Measurements from ENCODE around the gene CNIH3. TPM values are rescaled to one million over a fixed set of nuclear protein-coding genes. Genes with fewer than 3 reads are reported as not detected.
"Not testable (repeated sequence)": the region's sequence is repeated elsewhere in the genome, so short reads cannot be mapped to it uniquely, and the experiment has no call there.

CNIH3 gene
- total RNA-seq, 1 experiment from 2014 or later = 3.7 TPM

- no peaks in the 10 kb centered on the region for H3K4me1 ChIP-seq (ENCODE audit: control insufficient read depth, insufficient read depth, low read length)
- H3K27ac ChIP-seq (ENCODE audit: low read length) = no peak overlapping the region
- no peaks in the 10 kb centered on the region; the same call in 1 of the 2 replicates for H3K27me3 ChIP-seq (ENCODE audit: control insufficient read depth, insufficient read depth, low read length)
- in situ Hi-C loops (cut with HindIII; ENCODE audit: low pct_unique_long_range_greater_than_20kb, low sequenced_read_pairs) = no loop called here
- TF ChIP-seq POLR2AphosphoS5 (IDR thresholded peaks at IDR 0.05; ENCODE audit: low read depth, low read length) (no peak), REST (IDR thresholded peaks at IDR 0.05; ENCODE audit: insufficient read depth in 1 of 2, low read depth in 2 of 2, low read length in 1 of 2) (no peak), CTCF (IDR thresholded peaks at IDR 0.05) (no peak), SIN3A (IDR thresholded peaks at IDR 0.05; ENCODE audit: borderline replicate concordance, insufficient read depth, low read depth, low read length) (no peak), TCF7L2 (IDR thresholded peaks at IDR 0.05; ENCODE audit: low read depth, low read length) (no peak)
- no TSS peak for BruUV-seq (replicated peaks)
- DNase-seq (ENCODE audit: low read depth, low spot score) (no peak), ATAC-seq (no peak)
- intact Hi-C loops (cut with micrococcal nuclease; ENCODE audit: unreplicated experiment) = loop anchor here (5.0 kb wide), 1 partner anchor 144 kb away; no protein-coding TSS in a partner anchor
- ChIA-PET CTCF (no interaction called here), POLR2A (no interaction called here)
- H3K4me3 ChIP-seq (ENCODE audit: low read depth in 2 of 2, low read length in 2 of 2) = no peak overlapping the region
- H3K9me3 ChIP-seq (ENCODE audit: control insufficient read depth, insufficient read depth, low read depth, low read length) = no peaks in the 10 kb centered on the region
- no peaks in the 10 kb centered on the region for H3K36me3 ChIP-seq (ENCODE audit: control insufficient read depth, insufficient read depth, low read length)
These were observed 92.0 kb downstream of the CNIH3 start for GRCh38 chr1:224707843-224708725.

- no peak for DNase-seq (ENCODE audit: low read depth, low spot score)
- Histone ChIP-seq H3K4me1 (ENCODE audit: control insufficient read depth, insufficient read depth, low read length) (no peaks in the 10 kb centered on the region), H3K36me3 (ENCODE audit: control insufficient read depth, insufficient read depth, low read length) (no peaks in the 10 kb centered on the region), H3K9me3 (ENCODE audit: control insufficient read depth, insufficient read depth, low read depth, low read length) (no peaks in the 10 kb centered on the region), H3K27ac (ENCODE audit: low read length) (no peak overlapping the region), H3K27me3 (ENCODE audit: control insufficient read depth, insufficient read depth, low read length) (no peaks in the 10 kb centered on the region; the same call in 1 of the 2 replicates), H3K4me3 (ENCODE audit: low read depth in 2 of 2, low read length in 2 of 2) (no peak overlapping the region)
- CTCF ChIA-PET = no interaction called here
- in situ Hi-C loops (cut with HindIII; ENCODE audit: low pct_unique_long_range_greater_than_20kb, low sequenced_read_pairs) (no loop called here), intact Hi-C loops (cut with micrococcal nuclease; ENCODE audit: unreplicated experiment) (no loop called here)
- BruUV-seq (replicated peaks) = no TSS peak
- POLR2A ChIA-PET = no interaction called here
- no peak for TF ChIP-seq REST (IDR thresholded peaks at IDR 0.05; ENCODE audit: insufficient read depth in 1 of 2, low read depth in 2 of 2, low read length in 1 of 2)
- TF ChIP-seq SIN3A (IDR thresholded peaks at IDR 0.05; ENCODE audit: borderline replicate concordance, insufficient read depth, low read depth, low read length) = no peak
- no peak for TF ChIP-seq CTCF (IDR thresholded peaks at IDR 0.05)
- TF ChIP-seq TCF7L2 (IDR thresholded peaks at IDR 0.05; ENCODE audit: low read depth, low read length) = no peak
- TF ChIP-seq POLR2AphosphoS5 (IDR thresholded peaks at IDR 0.05; ENCODE audit: low read depth, low read length) = no peak
- no peak for ATAC-seq
These were observed 94.1 kb downstream of the CNIH3 start for GRCh38 chr1:224710196-224710595.

GRCh38 chr1:224711231-224711756 is 95.2 kb downstream of the CNIH3 start:
- H3K4me3 ChIP-seq (ENCODE audit: low read depth in 2 of 2, low read length in 2 of 2); H3K9me3 ChIP-seq (ENCODE audit: control insufficient read depth, insufficient read depth, low read depth, low read length); H3K27ac ChIP-seq (ENCODE audit: low read length); BruUV-seq (replicated peaks); H3K4me1 ChIP-seq (ENCODE audit: control insufficient read depth, insufficient read depth, low read length); POLR2A ChIA-PET; in situ Hi-C loops (cut with HindIII; ENCODE audit: low pct_unique_long_range_greater_than_20kb, low sequenced_read_pairs); H3K36me3 ChIP-seq (ENCODE audit: control insufficient read depth, insufficient read depth, low read length); CTCF ChIA-PET; intact Hi-C loops (cut with micrococcal nuclease; ENCODE audit: unreplicated experiment); ATAC-seq; DNase-seq (ENCODE audit: low read depth, low spot score); H3K27me3 ChIP-seq (ENCODE audit: control insufficient read depth, insufficient read depth, low read length): not testable (repeated sequence)
